IMR-90 (cell line): ENCODE data around the gene ATPAF2. TPM values are rescaled to one million over a fixed set of nuclear protein-coding genes. Genes with fewer than 3 reads are reported as not detected.
A peak's percentile ranks its signal among the peaks of the same experiment; 100 is the strongest.

Source experiments
- ATAC-seq: fragments of 200-7000 bp; cut with Tn5 transposase; 2 replicates; pipeline ENCODE4 v1.9.1; 2020; ENCODE audit warnings: low read depth, mild to moderate bottlenecking, moderate library complexity
- BruUV-seq: library from RNA; stranded (reverse); fragments of 400-500 nt; replicated peaks from 2 replicates; lab custom pipeline; 2021; lab: Mats Ljungman, UMichigan
- CTCF ChIA-PET: fragments of 300-600 bp; formaldehyde crosslinking; extraction: SDS; loops from one replicate; lab custom pipeline; 2021; ENCODE audit warnings: antibody characterized with exemption; lab: Yijun Ruan, JAX
- POLR2A ChIA-PET: fragments of 300-600 bp; sonication (Branson Sonifier 250); formaldehyde crosslinking; loops from one replicate; lab custom pipeline; 2022; ENCODE audit warnings: antibody characterized with exemption; ENCODE audit not compliant: unreplicated experiment; lab: Charles Lee
- DNase-seq: peaks from one replicate; pipeline ENCODE4 v3.0.0; 2013
- H2AFZ ChIP-seq: replicated peaks from 2 replicates; pipeline ENCODE3; 2013; ENCODE audit warnings: low read length, mild to moderate bottlenecking; ENCODE audit not compliant: poor library complexity
- H2AK5ac ChIP-seq: 2 replicates; pipeline ENCODE4 v1.6.1; 2013; ENCODE audit warnings: low read depth, low read length, inconsistent platforms
- H2AK9ac ChIP-seq: replicated peaks from 2 replicates; pipeline ENCODE3; 2013; ENCODE audit warnings: mild to moderate bottlenecking, low read depth, low read length, moderate library complexity; ENCODE audit not compliant: poor library complexity
- H2BK120ac ChIP-seq: 2 replicates; pipeline ENCODE4 v1.6.1; 2013; ENCODE audit warnings: low read depth, low read length, inconsistent platforms
- H2BK15ac ChIP-seq: 3 replicates; pipeline ENCODE4 v1.6.1; 2013; ENCODE audit warnings: low read depth, low read length, inconsistent platforms
- H2BK20ac ChIP-seq: 2 replicates; pipeline ENCODE4 v1.6.1; 2013; ENCODE audit warnings: low read depth, mild to moderate bottlenecking, inconsistent platforms, low read length, moderate library complexity
- H2BK5ac ChIP-seq: 2 replicates; pipeline ENCODE4 v1.6.1; 2013; ENCODE audit warnings: mild to moderate bottlenecking, low read depth, low read length, inconsistent platforms; ENCODE audit not compliant: poor library complexity, severe bottlenecking
- H3K14ac ChIP-seq: replicated peaks from 2 replicates; pipeline ENCODE4 v1.6.1; 2013; ENCODE audit warnings: low read depth, low read length, inconsistent platforms
- H3K18ac ChIP-seq: 2 replicates; pipeline ENCODE4 v1.6.1; 2013; ENCODE audit warnings: low read depth, low read length, control low read depth
- H3K23ac ChIP-seq: 2 replicates; pipeline ENCODE4 v1.6.1; 2013; ENCODE audit warnings: low read depth, low read length, inconsistent platforms
- H3K27ac ChIP-seq: 2 replicates; pipeline ENCODE4 v1.5.1; 2013; ENCODE audit warnings: mild to moderate bottlenecking, control low read depth, low read length; ENCODE audit not compliant: insufficient read depth
- H3K27me3 ChIP-seq: 2 replicates; pipeline ENCODE4 v1.6.1; 2013; ENCODE audit warnings: low read length; ENCODE audit not compliant: control insufficient read depth, insufficient read depth
- H3K36me3 ChIP-seq: 2 replicates; pipeline ENCODE4 v1.6.1; 2013; ENCODE audit warnings: low read length, mixed read lengths; ENCODE audit not compliant: control insufficient read depth, insufficient read depth
- H3K4ac ChIP-seq: 2 replicates; pipeline ENCODE4 v1.6.1; 2013; ENCODE audit warnings: low read depth, low read length, inconsistent platforms
- H3K4me1 ChIP-seq: 2 replicates; pipeline ENCODE4 v1.6.1; 2013; ENCODE audit warnings: low read length, mixed read lengths; ENCODE audit not compliant: control insufficient read depth, insufficient read depth
- H3K4me2 ChIP-seq: 2 replicates; pipeline ENCODE4 v1.6.1; 2013; ENCODE audit warnings: low read depth, mild to moderate bottlenecking, control low read depth, low read length, moderate library complexity
- H3K4me3 ChIP-seq: 2 replicates; pipeline ENCODE4 v1.5.1; 2013; ENCODE audit warnings: low read depth, mild to moderate bottlenecking, control low read depth, low read length, moderate library complexity; ENCODE audit not compliant: insufficient read depth
- H3K56ac ChIP-seq: 2 replicates; pipeline ENCODE4 v1.6.1; 2013; ENCODE audit warnings: low read length, inconsistent platforms; ENCODE audit not compliant: insufficient read depth; ENCODE audit errors: extremely low read depth
- H3K79me1 ChIP-seq, 2 experiments: 2 replicates each; pipeline ENCODE4 v1.6.1; 2013; ENCODE audit warnings: low read length in 2 of 2, inconsistent platforms in 1 of 2, low read depth in 1 of 2
- H3K9ac ChIP-seq: 2 replicates; pipeline ENCODE4 v1.6.1; 2013; ENCODE audit warnings: low read depth, low read length, control low read depth
- H3K9me1 ChIP-seq: 2 replicates; pipeline ENCODE4 v1.6.1; 2013; ENCODE audit warnings: low read length, inconsistent platforms; ENCODE audit not compliant: insufficient read depth
- H3K9me3 ChIP-seq: 2 replicates; pipeline ENCODE4 v1.6.1; 2013; ENCODE audit warnings: low read length; ENCODE audit not compliant: control insufficient read depth, insufficient read depth
- H4K20me1 ChIP-seq: 2 replicates; pipeline ENCODE4 v1.6.1; 2013; ENCODE audit warnings: low read length, inconsistent platforms; ENCODE audit not compliant: insufficient read depth
- H4K5ac ChIP-seq: 2 replicates; pipeline ENCODE4 v1.6.1; 2013; ENCODE audit warnings: mild to moderate bottlenecking, low read depth, low read length, control low read depth
- H4K8ac ChIP-seq, 2 experiments: 2 replicates each; pipeline ENCODE4 v1.6.1; 2013; ENCODE audit warnings: low read depth in 2 of 2, low read length in 2 of 2, control low read depth in 1 of 2, inconsistent platforms in 1 of 2
- H4K91ac ChIP-seq: 2 replicates; pipeline ENCODE4 v1.6.1; 2013; ENCODE audit warnings: low read depth, low read length, inconsistent platforms; ENCODE audit not compliant: insufficient read depth
- RCOR1 ChIP-seq: IDR thresholded peaks from 2 replicates; pipeline ENCODE4 v1.6.1; 2012; ENCODE audit warnings: mild to moderate bottlenecking, low read length, improper control_type of control experiment; ENCODE audit not compliant: insufficient replicate concordance
- WGBS, 2 experiments: methylation state at CpG; one replicate each; pipeline versions ENCODE4 v1.1.5 to v1.1.7; 2013; ENCODE audit warnings: missing lambda C conversion rate in 2 of 2; ENCODE audit not compliant: insufficient read length in 1 of 2; ENCODE audit errors: extremely low coverage in 2 of 2; 5-methylcytosine and 5-hydroxymethylcytosine counted together
- dilution Hi-C: fragments of 300-500 bp; cut with HindIII; formaldehyde crosslinking; loops from one replicate; pipeline ENCODE4 v1.14.3; 2018; ENCODE audit warnings: low sequenced_read_pairs; ENCODE audit not compliant: unreplicated experiment
- in situ Hi-C: fragments of 300-500 bp; cut with MboI; formaldehyde crosslinking; loops from 3 replicates; pipeline ENCODE4 v1.14.3; 2019; ENCODE audit warnings: low sequenced_read_pairs, inconsistent platforms, mixed read lengths
- intact Hi-C: fragments of 100-400 bp; cut with micrococcal nuclease; formaldehyde crosslinking; loops from 2 replicates; pipeline ENCODE4 v1.10.0; 2022
- polyA plus RNA-seq, 3 experiments: library from polyadenylated mRNA; depleted of rRNA; stranded (reverse); fragments of >200 nt; gene quantifications; 2 replicates each; pipeline ENCODE4 v1.2.3, GENCODE V29; 2012; ENCODE audit warnings: low replicate concordance in 1 of 3
- total RNA-seq: library from RNA; depleted of rRNA; stranded (reverse); fragments of >200 nt; gene quantifications from 2 replicates; pipeline ENCODE4 v1.2.3, GENCODE V29; 2012

Gene ATPAF2
- total and polyA plus RNA-seq, 2 of the 4 experiments (the other 2 are of a cell fraction): 19.5 to 27.6 TPM

DNA sequence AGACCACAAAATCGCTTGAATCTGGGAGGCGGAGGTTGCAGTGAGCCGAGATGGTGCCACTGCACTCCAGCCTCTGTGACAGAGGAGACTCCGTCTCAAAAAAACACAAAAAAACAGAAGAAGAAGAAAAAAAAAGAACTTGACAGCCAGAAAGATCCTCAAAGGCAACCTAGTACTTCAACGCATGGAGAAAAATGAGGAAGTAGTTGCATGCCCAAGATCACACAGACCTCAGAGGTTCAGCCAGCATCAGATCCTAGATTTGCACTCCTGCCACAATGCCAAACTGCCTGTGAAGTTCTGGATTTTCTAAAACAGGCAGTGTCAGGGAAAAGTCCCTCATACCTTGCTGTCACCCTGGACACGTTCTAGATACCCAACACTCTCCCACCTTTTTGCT is 1.5 kb downstream of the ATPAF2 start:
- no peaks in the 10 kb centered on the region for H3K9me3 ChIP-seq
- H3K14ac ChIP-seq: no peak overlapping the region
- 74% methylated on average over 3 of the region's 6 CpGs; no CpG with 5 or more reads in 1 of the 2 experiments for WGBS, 2 experiments
- TF ChIP-seq RCOR1: no peak
- no peak overlapping the region for H3K18ac ChIP-seq
- no peak overlapping the region for H2AFZ ChIP-seq
- H3K4me2 ChIP-seq: no peak overlapping the region
- peaks cover 7% of the 10 kb centered on the region for H3K9me1 ChIP-seq
- ChIA-PET CTCF (no interaction called here), POLR2A (no interaction called here)
- dilution Hi-C loops: no loop called here
- peaks cover 5% of the 10 kb centered on the region; the same call in 1 of the 2 replicates for H4K20me1 ChIP-seq
- peaks cover 31 to 67% of the 10 kb centered on the region in 2 experiments for H3K79me1 ChIP-seq
- no peak overlapping the region for H3K4me3 ChIP-seq
- peaks cover 14% of the 10 kb centered on the region for H3K4me1 ChIP-seq
- DNase-seq (no peak), ATAC-seq (no peak)
- no peak overlapping the region for H3K27ac ChIP-seq
- intact Hi-C loops: loop anchor here (10.0 kb wide), 1 partner anchor 683 kb away; no protein-coding TSS in a partner anchor
- H2BK5ac ChIP-seq: no peak overlapping the region
- H3K23ac ChIP-seq: 0 out of 2 replicates have a peak overlapping the region, but pooled peaks have one; percentile 10
- H3K56ac ChIP-seq: no peak overlapping the region
- H2AK5ac ChIP-seq: no peak overlapping the region
- no peak overlapping the region for H3K9ac ChIP-seq
- no peak overlapping the region for H3K4ac ChIP-seq
- H3K36me3 ChIP-seq: no peaks in the 10 kb centered on the region
- no peak overlapping the region for H4K91ac ChIP-seq
- H2AK9ac ChIP-seq: peak overlapping the region; percentile 25
- in situ Hi-C loops: loop anchor here (10.0 kb wide), 1 partner anchor 353 kb away; the partner anchor contains the start of gene RAI1
- no peak overlapping the region for H4K5ac ChIP-seq
- H2BK120ac ChIP-seq: no peak overlapping the region
- H2BK15ac ChIP-seq: no peak overlapping the region
- no peaks in the 10 kb centered on the region for H3K27me3 ChIP-seq
- no TSS peak for BruUV-seq
- no peak overlapping the region for H4K8ac ChIP-seq
- H2BK20ac ChIP-seq: no peak overlapping the region
